ENCODE results near the gene PRKCI. TPM values are rescaled to one million over a fixed set of nuclear protein-coding genes. Genes with fewer than 3 reads are reported as not detected.

PRKCI gene
- total RNA-seq, 1 experiment from 2014 or later: 90.6 TPM

- no peak for TF ChIP-seq GRHL2 (CRISPR knock-in tag; IDR thresholded peaks at IDR 0.05; ENCODE audit: insufficient replicate concordance, severe bottlenecking)
Observed at GRCh38 chr3:170350515-170351413, 128.5 kb downstream of the PRKCI start (continued).

- ChIA-PET POLR2A (interaction anchor here (0.5 kb wide), 1 partner anchor 17 kb away, joined by 7 read pairs; no protein-coding TSS in a partner anchor), CTCF (interaction anchor here (1.0 kb wide), 1 partner anchor 144 kb away, joined by 3 read pairs; no protein-coding TSS in a partner anchor)
- Mint-ChIP-seq H3K4me1 (peaks cover 48% of the 10 kb centered on the region), H3K36me3 (no peaks in the 10 kb centered on the region), H3K27me3 (ENCODE audit: low read depth) (no peaks in the 10 kb centered on the region), H3K9me3 (no peaks in the 10 kb centered on the region), H3K27ac (peak overlapping the region; percentile 16; the same call in 1 of the 2 replicates), H3K4me3 (no peak overlapping the region)
- DNase-seq (ENCODE audit: low spot score) (no peak), ATAC-seq (no peak)
- TF ChIP-seq RELA (CRISPR knock-in tag; IDR thresholded peaks at IDR 0.05; ENCODE audit: borderline replicate concordance) (no peak), ERG (CRISPR knock-in tag; IDR thresholded peaks at IDR 0.05) (no peak), USF1 (CRISPR knock-in tag; IDR thresholded peaks at IDR 0.05) (no peak), SMAD4 (CRISPR knock-in tag; IDR thresholded peaks at IDR 0.05) (no peak), ELF4 (CRISPR knock-in tag; IDR thresholded peaks at IDR 0.05; ENCODE audit: low read depth) (no peak), ZNF219 (CRISPR knock-in tag; IDR thresholded peaks at IDR 0.05; ENCODE audit: borderline replicate concordance) (no peak), CTCF (IDR thresholded peaks at IDR 0.05) (no peak), FOXP4 (CRISPR knock-in tag; IDR thresholded peaks at IDR 0.05) (no peak), TEAD4 (CRISPR knock-in tag; IDR thresholded peaks at IDR 0.05) (no peak), AFF4 (CRISPR knock-in tag; IDR thresholded peaks at IDR 0.05; ENCODE audit: borderline replicate concordance) (no peak), AR (CRISPR knock-in tag; IDR thresholded peaks at IDR 0.05) (no peak), ZNF263 (CRISPR knock-in tag; IDR thresholded peaks at IDR 0.05; ENCODE audit: low read depth) (no peak), ZNF671 (CRISPR knock-in tag; IDR thresholded peaks at IDR 0.05) (no peak), SP1 (CRISPR knock-in tag; conservative IDR thresholded peaks at IDR 0.05) (no peak), NFATC4 (CRISPR knock-in tag; IDR thresholded peaks at IDR 0.05) (no peak), ARID4B (CRISPR knock-in tag; IDR thresholded peaks at IDR 0.05; ENCODE audit: borderline replicate concordance) (no peak)
Observed at GRCh38 chr3:170352936-170353335, 130.7 kb downstream of the PRKCI start.

All from WTC11 (cell line).